ENCODE measurements around the gene TFCP2. TPM values are rescaled to one million over a fixed set of nuclear protein-coding genes. Genes with fewer than 3 reads are reported as not detected.

The TFCP2 gene
- total RNA-seq, 1 experiment from 2014 or later: 27.3 TPM

- TF ChIP-seq EZH2 (IDR thresholded peaks at IDR 0.05; ENCODE audit: low read length, unreplicated experiment) (no peak), CTCF (conservative IDR thresholded peaks at IDR 0.05; ENCODE audit: low read depth, low read length) (no peak), EZH2phosphoT487 (IDR thresholded peaks at IDR 0.05; ENCODE audit: borderline replicate concordance, low read length) (no peak)
- CTCF ChIA-PET: no interaction called here
- BruUV-seq (replicated peaks): no TSS peak
- Histone ChIP-seq H2AFZ (ENCODE audit: low read length) (no peak overlapping the region), H3K9ac (ENCODE audit: low read length) (no peak overlapping the region), H3K27me3 (ENCODE audit: low read length) (no peaks in the 10 kb centered on the region), H4K20me1 (ENCODE audit: low read length) (no peaks in the 10 kb centered on the region), H3K4me2 (ENCODE audit: low read length) (no peak overlapping the region), H3K27ac (ENCODE audit: low read length) (no peak overlapping the region), H3K4me3 (ENCODE audit: low read length) (no peak overlapping the region), H3K79me2 (ENCODE audit: low read length) (no peaks in the 10 kb centered on the region), H3K9me2 (replicated peaks; ENCODE audit: low read length) (no peaks in the 10 kb centered on the region), H3K36me3 (ENCODE audit: low read depth, low read length) (no peaks in the 10 kb centered on the region), H3K9me3 (ENCODE audit: low read length) (no peaks in the 10 kb centered on the region), H3K4me1 (ENCODE audit: insufficient read depth, low read length) (no peaks in the 10 kb centered on the region), H3F3A (ENCODE audit: low read length, unreplicated experiment) (no peaks in the 10 kb centered on the region)
- POLR2A ChIA-PET (ENCODE audit: unreplicated experiment): no interaction called here
- no peak for DNase-seq
- ATAC-seq: no peak
- intact Hi-C loops (cut with micrococcal nuclease): no loop called here
These were observed 33.6 kb downstream of the TFCP2 start for GRCh38 chr12:51139292-51139844.

- no peak overlapping the region for H3K27ac ChIP-seq (ENCODE audit: low read length)
- H3K79me2 ChIP-seq (ENCODE audit: low read length): no peaks in the 10 kb centered on the region
- no peaks in the 10 kb centered on the region for H3K27me3 ChIP-seq (ENCODE audit: low read length)
- no TSS peak for BruUV-seq (replicated peaks)
- no peak for ATAC-seq
- H3F3A ChIP-seq (ENCODE audit: low read length, unreplicated experiment): no peaks in the 10 kb centered on the region
- no peak overlapping the region for H2AFZ ChIP-seq (ENCODE audit: low read length)
- H3K4me2 ChIP-seq (ENCODE audit: low read length): no peak overlapping the region
- intact Hi-C loops (cut with micrococcal nuclease): no loop called here
- H4K20me1 ChIP-seq (ENCODE audit: low read length): no peaks in the 10 kb centered on the region
- no peaks in the 10 kb centered on the region for H3K9me2 ChIP-seq (replicated peaks; ENCODE audit: low read length)
- TF ChIP-seq EZH2 (IDR thresholded peaks at IDR 0.05; ENCODE audit: low read length, unreplicated experiment) (no peak), CTCF (conservative IDR thresholded peaks at IDR 0.05; ENCODE audit: low read depth, low read length) (no peak), EZH2phosphoT487 (IDR thresholded peaks at IDR 0.05; ENCODE audit: borderline replicate concordance, low read length) (no peak)
- no peak overlapping the region for H3K9ac ChIP-seq (ENCODE audit: low read length)
- H3K4me3 ChIP-seq (ENCODE audit: low read length): no peak overlapping the region
- ChIA-PET CTCF (no interaction called here), POLR2A (ENCODE audit: unreplicated experiment) (interaction anchor here (0.6 kb wide), 1 partner anchor 49 kb away, joined by 3 read pairs; no protein-coding TSS in a partner anchor)
- no peaks in the 10 kb centered on the region for H3K36me3 ChIP-seq (ENCODE audit: low read depth, low read length)
- H3K9me3 ChIP-seq (ENCODE audit: low read length): no peaks in the 10 kb centered on the region
- H3K4me1 ChIP-seq (ENCODE audit: insufficient read depth, low read length): no peaks in the 10 kb centered on the region
- no peak for DNase-seq
These were observed 40.2 kb downstream of the TFCP2 start for GRCh38 chr12:51132693-51133092.

- POLR2A ChIA-PET (ENCODE audit: unreplicated experiment): interaction anchor here (0.6 kb wide), 1 partner anchor 48 kb away, joined by 3 read pairs; no protein-coding TSS in a partner anchor
- Histone ChIP-seq H4K20me1 (ENCODE audit: low read length) (no peaks in the 10 kb centered on the region), H3K9me3 (ENCODE audit: low read length) (no peaks in the 10 kb centered on the region), H3K9ac (ENCODE audit: low read length) (no peak overlapping the region), H3K9me2 (replicated peaks; ENCODE audit: low read length) (no peaks in the 10 kb centered on the region), H3K36me3 (ENCODE audit: low read depth, low read length) (no peaks in the 10 kb centered on the region), H2AFZ (ENCODE audit: low read length) (no peak overlapping the region), H3K27ac (ENCODE audit: low read length) (no peak overlapping the region), H3K4me2 (ENCODE audit: low read length) (no peak overlapping the region), H3K27me3 (ENCODE audit: low read length) (no peaks in the 10 kb centered on the region), H3K4me3 (ENCODE audit: low read length) (no peak overlapping the region), H3K79me2 (ENCODE audit: low read length) (no peaks in the 10 kb centered on the region), H3F3A (ENCODE audit: low read length, unreplicated experiment) (no peaks in the 10 kb centered on the region), H3K4me1 (ENCODE audit: insufficient read depth, low read length) (no peaks in the 10 kb centered on the region)
- no peak for DNase-seq
- CTCF ChIA-PET: no interaction called here
- TF ChIP-seq CTCF (conservative IDR thresholded peaks at IDR 0.05; ENCODE audit: low read depth, low read length): no peak
- TF ChIP-seq EZH2phosphoT487 (IDR thresholded peaks at IDR 0.05; ENCODE audit: borderline replicate concordance, low read length): no peak
- no peak for TF ChIP-seq EZH2 (IDR thresholded peaks at IDR 0.05; ENCODE audit: low read length, unreplicated experiment)
- intact Hi-C loops (cut with micrococcal nuclease): no loop called here
- no TSS peak for BruUV-seq (replicated peaks)
- ATAC-seq: no peak
These were observed 41.0 kb downstream of the TFCP2 start for GRCh38 chr12:51131745-51132521.
